MM.1S (cell line): ENCODE measurements around the gene SLC7A1.

Experiments used
- DNase-seq: peaks from one replicate; pipeline ENCODE4 v3.0.0-alpha.2; 2015
- H2AFZ ChIP-seq: fragments of 300-600 bp; sonication (generic); 2 replicates; pipeline ENCODE4 v1.6.0; 2016; ENCODE audit warnings: antibody characterized with exemption, low read length
- H3F3A ChIP-seq: fragments of 300-600 bp; sonication (generic); 2 replicates; pipeline ENCODE4 v1.6.1; 2016; ENCODE audit warnings: mild to moderate bottlenecking, antibody characterized with exemption, low read length, moderate library complexity, mixed read lengths; ENCODE audit not compliant: insufficient read depth
- H3K27ac ChIP-seq: fragments of 300-600 bp; sonication (generic); 2 replicates; pipeline ENCODE4 v1.5.1; 2016; ENCODE audit warnings: mild to moderate bottlenecking, low read length
- H3K27me3 ChIP-seq: fragments of 300-600 bp; sonication (generic); replicated peaks from 2 replicates; pipeline ENCODE4 v1.6.0; 2016; ENCODE audit warnings: low read length; ENCODE audit not compliant: insufficient read depth
- H3K36me3 ChIP-seq: fragments of 300-600 bp; sonication (generic); replicated peaks from 2 replicates; pipeline ENCODE4 v1.6.1; 2016; ENCODE audit warnings: mild to moderate bottlenecking, low read length, mixed read lengths; ENCODE audit not compliant: insufficient read depth
- H3K4me1 ChIP-seq: fragments of 300-600 bp; sonication (generic); 2 replicates; pipeline ENCODE4 v1.6.1; 2016; ENCODE audit warnings: low read length, mixed read lengths
- H3K4me2 ChIP-seq: fragments of 300-600 bp; sonication (generic); 2 replicates; pipeline ENCODE4 v1.6.0; 2016; ENCODE audit warnings: low read depth, low read length
- H3K4me3 ChIP-seq: fragments of 300-600 bp; sonication (generic); 2 replicates; pipeline ENCODE4 v1.5.1; 2016; ENCODE audit warnings: low read length, mixed read lengths
- H3K79me2 ChIP-seq: fragments of 300-600 bp; sonication (generic); 2 replicates; pipeline ENCODE4 v1.6.1; 2016; ENCODE audit warnings: mixed run types, low read length, mixed read lengths
- H3K9ac ChIP-seq: fragments of 300-600 bp; sonication (generic); 2 replicates; pipeline ENCODE4 v1.6.1; 2016; ENCODE audit warnings: low read length, mixed read lengths
- H3K9me2 ChIP-seq: fragments of 300-600 bp; sonication (generic); replicated peaks from 2 replicates; pipeline ENCODE4 v1.6.1; 2016; ENCODE audit warnings: mild to moderate bottlenecking, low read length, mixed read lengths; ENCODE audit not compliant: insufficient read depth
- H3K9me3 ChIP-seq: fragments of 300-600 bp; sonication (generic); replicated peaks from 2 replicates; pipeline ENCODE4 v1.6.1; 2016; ENCODE audit warnings: mild to moderate bottlenecking, low read length, mixed read lengths; ENCODE audit not compliant: insufficient read depth
- H4K20me1 ChIP-seq: fragments of 300-600 bp; sonication (generic); 2 replicates; pipeline ENCODE4 v1.6.1; 2016; ENCODE audit warnings: mild to moderate bottlenecking, low read length, moderate library complexity, mixed read lengths; ENCODE audit not compliant: insufficient read depth
- CTCF ChIP-seq: fragments of 300-600 bp; sonication (generic); IDR thresholded peaks from 2 replicates; pipeline ENCODE4 v1.5.1; 2016; ENCODE audit warnings: antibody characterized with exemption, low read length, mixed read lengths
- EZH2 ChIP-seq: fragments of 300-600 bp; sonication (generic); optimal IDR thresholded peaks from 2 replicates; pipeline ENCODE3; 2017; ENCODE audit warnings: low read depth, mild to moderate bottlenecking, antibody characterized with exemption, low read length, mixed read lengths
- EZH2phosphoT487 ChIP-seq: fragments of 300-600 bp; sonication (generic); IDR thresholded peaks from 2 replicates; pipeline ENCODE4 v1.6.1; 2018; ENCODE audit warnings: antibody characterized with exemption, low read length

SLC7A1 gene

DNA sequence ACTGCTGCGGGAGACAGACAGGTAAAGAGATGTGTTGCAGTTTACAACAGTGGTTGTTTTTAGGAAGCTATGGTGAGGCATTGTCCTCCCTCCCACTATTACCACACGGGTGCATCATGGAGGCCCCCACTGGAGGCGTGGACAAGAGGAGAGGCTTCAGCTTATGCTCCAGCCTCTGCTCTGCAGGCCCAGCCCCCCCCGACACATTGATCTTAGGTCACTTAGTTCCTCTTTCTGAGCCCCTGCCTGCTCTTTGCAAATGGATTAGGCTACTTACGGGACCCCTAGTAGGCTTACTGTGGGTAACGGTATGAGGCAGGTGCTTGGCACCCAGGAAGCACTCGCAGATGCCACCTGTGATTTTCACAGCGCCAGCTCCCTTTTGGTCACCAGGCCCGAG is 123.9 kb downstream of the SLC7A1 start:
- H3K27ac ChIP-seq = no peak overlapping the region
- H3K9me3 ChIP-seq = no peaks in the 10 kb centered on the region
- H3K9ac ChIP-seq = no peak overlapping the region
- no peaks in the 10 kb centered on the region for H3F3A ChIP-seq
- no peaks in the 10 kb centered on the region for H4K20me1 ChIP-seq
- no peaks in the 10 kb centered on the region for H3K27me3 ChIP-seq
- no peaks in the 10 kb centered on the region for H3K79me2 ChIP-seq
- H3K4me2 ChIP-seq = no peak overlapping the region
- no peak overlapping the region for H3K4me3 ChIP-seq
- no peaks in the 10 kb centered on the region for H3K9me2 ChIP-seq
- DNase-seq = no peak
- H3K36me3 ChIP-seq = no peaks in the 10 kb centered on the region
- no peak overlapping the region for H2AFZ ChIP-seq
- TF ChIP-seq CTCF = no peak
- TF ChIP-seq EZH2phosphoT487 = no peak
- H3K4me1 ChIP-seq = no peaks in the 10 kb centered on the region

DNA sequence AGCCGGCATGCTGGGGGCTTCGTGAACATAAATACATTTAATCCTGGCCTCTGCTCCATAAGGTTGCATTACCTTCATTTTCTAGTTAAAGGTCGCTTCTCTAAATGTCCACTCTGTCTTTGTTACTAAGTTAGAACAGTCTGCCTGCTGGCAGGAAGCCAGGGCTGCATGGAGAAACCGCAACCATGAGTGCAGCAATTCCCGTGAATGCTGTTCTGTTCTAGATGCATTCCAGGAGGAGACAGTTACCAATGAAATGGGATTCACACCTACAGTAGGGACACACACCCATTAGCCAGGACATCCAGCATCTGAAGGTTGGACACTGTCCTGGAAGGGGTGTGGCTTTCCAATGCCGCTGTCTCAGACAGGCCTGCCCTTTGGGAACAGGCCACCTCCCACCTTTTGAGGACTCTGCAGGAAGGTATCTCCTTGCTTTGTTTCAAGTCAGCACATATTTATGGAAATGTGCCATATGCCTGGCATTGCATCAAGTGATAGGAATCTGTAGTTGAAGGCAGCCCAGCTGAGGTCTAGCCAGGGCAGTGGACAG is 129.7 kb downstream of the SLC7A1 start:
- Histone ChIP-seq H3F3A (no peaks in the 10 kb centered on the region), H2AFZ (no peak overlapping the region), H3K27me3 (no peaks in the 10 kb centered on the region), H3K4me3 (no peak overlapping the region), H3K9me2 (no peaks in the 10 kb centered on the region), H3K9ac (no peak overlapping the region), H3K4me2 (no peak overlapping the region), H3K36me3 (no peaks in the 10 kb centered on the region), H3K27ac (no peak overlapping the region), H3K79me2 (no peaks in the 10 kb centered on the region), H3K4me1 (no peaks in the 10 kb centered on the region), H4K20me1 (no peaks in the 10 kb centered on the region), H3K9me3 (no peaks in the 10 kb centered on the region)
- no peak for TF ChIP-seq CTCF
- TF ChIP-seq EZH2 = no peak
- no peak for TF ChIP-seq EZH2phosphoT487
- DNase-seq = no peak

- TF ChIP-seq EZH2 (no peak), CTCF (no peak), EZH2phosphoT487 (no peak)
- Histone ChIP-seq H4K20me1 (no peaks in the 10 kb centered on the region), H3K4me3 (no peak overlapping the region), H2AFZ (no peak overlapping the region), H3K4me1 (no peaks in the 10 kb centered on the region), H3K27ac (no peak overlapping the region), H3K9ac (no peak overlapping the region), H3K79me2 (no peaks in the 10 kb centered on the region), H3F3A (no peaks in the 10 kb centered on the region), H3K36me3 (no peaks in the 10 kb centered on the region), H3K27me3 (no peaks in the 10 kb centered on the region), H3K4me2 (no peak overlapping the region), H3K9me2 (no peaks in the 10 kb centered on the region), H3K9me3 (no peaks in the 10 kb centered on the region)
- DNase-seq = no peak
Observed at GRCh38 chr13:29464105-29464679, 131.3 kb downstream of the SLC7A1 start.
